Testis (tissue), 3 donors: Measurements from ENCODE around the gene SASH1. TPM values are rescaled to one million over a fixed set of nuclear protein-coding genes. Genes with fewer than 3 reads are reported as not detected.

Source experiments
- DNase-seq: peaks from one replicate; pipeline ENCODE4 v3.0.0-alpha.2; 2019
- H3K27ac ChIP-seq, 2 donors: fragments of 200-600 bp; sonication (generic); one replicate each; pipeline ENCODE4 v1.5.1; 2019
- H3K27me3 ChIP-seq: fragments of 200-600 bp; sonication (generic); one replicate; pipeline ENCODE4 v1.5.1; 2019
- H3K36me3 ChIP-seq: fragments of 200-600 bp; sonication (generic); one replicate; pipeline ENCODE4 v1.5.1; 2017; ENCODE audit warnings: low read depth; ENCODE audit errors: missing control alignments
- H3K4me1 ChIP-seq: fragments of 200-600 bp; sonication (generic); one replicate; pipeline ENCODE4 v1.5.1; 2019
- H3K4me3 ChIP-seq, 2 donors: fragments of 200-600 bp; sonication (generic); one replicate each; pipeline ENCODE4 v1.5.1; 2017 to 2019
- H3K9me3 ChIP-seq: fragments of 200-600 bp; sonication (generic); one replicate; pipeline ENCODE4 v1.5.1; 2017
- CTCF ChIP-seq, 3 experiments: fragments of 450-650 bp in 2 of 3; fragments of 200-600 bp in 1 of 3; sonication (generic) in 1 of 3; IDR thresholded peaks; one replicate each; pipeline ENCODE4 v1.5.1; 2016 to 2019; ENCODE audit warnings: antibody characterized with exemption in 3 of 3, mild to moderate bottlenecking in 2 of 3, moderate library complexity in 1 of 3
- POLR2A ChIP-seq: fragments of 450-650 bp; IDR thresholded peaks from one replicate; pipeline ENCODE4 v1.6.1; 2017; ENCODE audit warnings: antibody characterized with exemption, mild to moderate bottlenecking, moderate library complexity
- WGBS, 2 donors: methylation state at CpG; one replicate each; pipeline ENCODE4 v1.1.5; 2018; 5-methylcytosine and 5-hydroxymethylcytosine counted together
- intact Hi-C: fragments of 100-400 bp; cut with DNase I; formaldehyde crosslinking; loops from one replicate; pipeline ENCODE4 v1.15.1; 2023; ENCODE audit warnings: low total_unique reads
- polyA plus RNA-seq: library from polyadenylated mRNA; stranded (reverse); fragments of 350-450 nt; fragmentation: Illumina TruSeq; extraction: RNeasy Lipid Tissue Mini Kit (QIAGEN cat#74804); gene quantifications from one replicate; pipeline ENCODE4 v1.2.3, GENCODE V29; 2014; ENCODE audit warnings: low read depth, low replicate concordance; ENCODE audit not compliant: insufficient read depth
- total RNA-seq, 2 donors: library from RNA; depleted of rRNA; stranded (reverse); fragments of >200 nt; gene quantifications; one replicate each; pipeline ENCODE4 v1.2.3, GENCODE V29; 2016

Gene SASH1
- total and polyA plus RNA-seq, 3 donors from 2014 or later: 12.1 to 42.1 (median 40.3) TPM

- no peak overlapping the region for H3K27ac ChIP-seq
- DNase-seq: no peak
- no peaks in the 10 kb centered on the region for H3K27me3 ChIP-seq
- no peaks in the 10 kb centered on the region for H3K9me3 ChIP-seq
- intact Hi-C loops: no loop called here
- H3K4me3 ChIP-seq: no peak overlapping the region
- H3K4me1 ChIP-seq: no peaks in the 10 kb centered on the region
- TF ChIP-seq POLR2A (no peak), CTCF (IDR thresholded peaks at IDR 0.05) (no peak)
- 91 to 92% methylated on average over 2 of the region's 2 CpGs for WGBS, 2 donors
- no peaks in the 10 kb centered on the region for H3K36me3 ChIP-seq
Observed at GRCh38 chr6:148307405-148307804, 35.2 kb upstream of the SASH1 start.

- TF ChIP-seq CTCF (IDR thresholded peaks at IDR 0.05): no peak
- no peak for TF ChIP-seq POLR2A
- Histone ChIP-seq H3K4me1 (no peaks in the 10 kb centered on the region), H3K27me3 (no peaks in the 10 kb centered on the region), H3K27ac (no peak overlapping the region), H3K36me3 (no peaks in the 10 kb centered on the region), H3K9me3 (no peaks in the 10 kb centered on the region), H3K4me3 (no peak overlapping the region)
- DNase-seq: no peak
- intact Hi-C loops: no loop called here
Observed at GRCh38 chr6:148309301-148309700, 33.3 kb upstream of the SASH1 start.

- Histone ChIP-seq H3K27me3 (no peaks in the 10 kb centered on the region), H3K36me3 (no peaks in the 10 kb centered on the region), H3K27ac (no peak overlapping the region), H3K9me3 (no peaks in the 10 kb centered on the region), H3K4me3 (no peak overlapping the region), H3K4me1 (no peaks in the 10 kb centered on the region)
- DNase-seq: no peak
- WGBS, 2 donors: 68 to 80% methylated on average over 3 of the region's 3 CpGs
- intact Hi-C loops: no loop called here
- no peak for TF ChIP-seq CTCF (IDR thresholded peaks at IDR 0.05)
- no peak for TF ChIP-seq POLR2A
Observed at GRCh38 chr6:148311966-148312669, 30.5 kb upstream of the SASH1 start.

GRCh38 chr6:148313488-148313887 is 29.1 kb upstream of the SASH1 start:
- WGBS, 2 donors: 73 to 74% methylated on average over 8 of the region's 8 CpGs
- TF ChIP-seq POLR2A (no peak), CTCF (IDR thresholded peaks at IDR 0.05) (no peak)
- Histone ChIP-seq H3K4me1 (no peaks in the 10 kb centered on the region), H3K27me3 (no peaks in the 10 kb centered on the region), H3K9me3 (no peaks in the 10 kb centered on the region), H3K4me3 (no peak overlapping the region), H3K27ac (no peak overlapping the region), H3K36me3 (no peaks in the 10 kb centered on the region)
- intact Hi-C loops: no loop called here
- no peak for DNase-seq

GRCh38 chr6:148316308-148316707 is 26.3 kb upstream of the SASH1 start:
- Histone ChIP-seq H3K27ac (no peak overlapping the region), H3K27me3 (no peaks in the 10 kb centered on the region), H3K4me1 (no peaks in the 10 kb centered on the region), H3K9me3 (no peaks in the 10 kb centered on the region), H3K36me3 (no peaks in the 10 kb centered on the region), H3K4me3 (no peak overlapping the region)
- TF ChIP-seq CTCF (IDR thresholded peaks at IDR 0.05): no peak
- no peak for TF ChIP-seq POLR2A
- no peak for DNase-seq
- 82% methylated on average over 5 of the region's 5 CpGs for WGBS, 2 donors
- intact Hi-C loops: no loop called here
